HL-60 (cell line): ENCODE results near the gene TIMMDC1.

ENCODE experiments used
- CTCF ChIP-seq: IDR thresholded peaks from one replicate; pipeline ENCODE4 v1.5.1; 2011; ENCODE audit warnings: low read length, control low read depth, inconsistent platforms; ENCODE audit not compliant: insufficient read depth
- GABPA ChIP-seq: IDR thresholded peaks from 2 replicates; pipeline ENCODE4 v1.6.1; 2012; ENCODE audit warnings: low read depth
- POLR2AphosphoS5 ChIP-seq: IDR thresholded peaks from 2 replicates; pipeline ENCODE4 v1.6.1; 2012; ENCODE audit warnings: low read depth
- REST ChIP-seq: IDR thresholded peaks from 2 replicates; pipeline ENCODE4 v1.6.1; 2012; ENCODE audit warnings: low read depth; ENCODE audit not compliant: insufficient replicate concordance

GRCh38 chr3:119551598-119551997 is 53.3 kb downstream of the TIMMDC1 start:
- no peak for TF ChIP-seq CTCF
- TF ChIP-seq REST = no peak
- no peak for TF ChIP-seq POLR2AphosphoS5
- no peak for TF ChIP-seq GABPA
